ENCODE measurements around the gene LMX1A.

GRCh38 chr1:165169729-165170128, 186.8 kb downstream of the LMX1A start:
- TF ChIP-seq CTCF (conservative IDR thresholded peaks at IDR 0.05; ENCODE audit: low read depth, low read length) (no peak), EZH2 (IDR thresholded peaks at IDR 0.05; ENCODE audit: borderline replicate concordance, low read depth, low read length, poor library complexity, severe bottlenecking) (no peak)
